ENCODE data around the gene TPX2. TPM values are rescaled to one million over a fixed set of nuclear protein-coding genes. Genes with fewer than 3 reads are reported as not detected.

Gene TPX2
- total and polyA plus RNA-seq, 10 of the 15 experiments (the other 5 are each of a cell fraction or from before 2014, with no cell fraction given): 29.7 to 144 (median 89.0) TPM

DNA sequence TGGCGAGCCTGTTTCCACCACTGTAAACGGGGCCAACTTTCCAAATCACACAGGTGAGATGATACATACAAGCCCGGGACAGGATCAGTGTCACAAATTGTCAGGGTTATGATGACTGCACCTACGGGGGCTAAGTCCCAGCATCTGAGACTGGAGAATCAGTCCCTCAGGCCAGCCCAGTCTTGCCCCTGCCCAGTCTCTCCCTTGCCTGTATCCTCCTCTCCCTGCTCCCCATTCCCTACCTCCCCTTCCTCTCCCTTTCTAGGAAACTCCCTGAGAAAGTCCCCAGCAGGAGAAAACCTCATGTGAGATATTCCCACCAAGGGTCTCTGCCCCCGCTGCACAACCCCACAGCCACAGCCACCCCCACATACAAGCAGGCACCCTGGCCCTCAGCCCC lies 104.8 kb downstream of the TPX2 start:
- POLR2A ChIA-PET: no interaction called here
- TF ChIP-seq, protein P1, sequence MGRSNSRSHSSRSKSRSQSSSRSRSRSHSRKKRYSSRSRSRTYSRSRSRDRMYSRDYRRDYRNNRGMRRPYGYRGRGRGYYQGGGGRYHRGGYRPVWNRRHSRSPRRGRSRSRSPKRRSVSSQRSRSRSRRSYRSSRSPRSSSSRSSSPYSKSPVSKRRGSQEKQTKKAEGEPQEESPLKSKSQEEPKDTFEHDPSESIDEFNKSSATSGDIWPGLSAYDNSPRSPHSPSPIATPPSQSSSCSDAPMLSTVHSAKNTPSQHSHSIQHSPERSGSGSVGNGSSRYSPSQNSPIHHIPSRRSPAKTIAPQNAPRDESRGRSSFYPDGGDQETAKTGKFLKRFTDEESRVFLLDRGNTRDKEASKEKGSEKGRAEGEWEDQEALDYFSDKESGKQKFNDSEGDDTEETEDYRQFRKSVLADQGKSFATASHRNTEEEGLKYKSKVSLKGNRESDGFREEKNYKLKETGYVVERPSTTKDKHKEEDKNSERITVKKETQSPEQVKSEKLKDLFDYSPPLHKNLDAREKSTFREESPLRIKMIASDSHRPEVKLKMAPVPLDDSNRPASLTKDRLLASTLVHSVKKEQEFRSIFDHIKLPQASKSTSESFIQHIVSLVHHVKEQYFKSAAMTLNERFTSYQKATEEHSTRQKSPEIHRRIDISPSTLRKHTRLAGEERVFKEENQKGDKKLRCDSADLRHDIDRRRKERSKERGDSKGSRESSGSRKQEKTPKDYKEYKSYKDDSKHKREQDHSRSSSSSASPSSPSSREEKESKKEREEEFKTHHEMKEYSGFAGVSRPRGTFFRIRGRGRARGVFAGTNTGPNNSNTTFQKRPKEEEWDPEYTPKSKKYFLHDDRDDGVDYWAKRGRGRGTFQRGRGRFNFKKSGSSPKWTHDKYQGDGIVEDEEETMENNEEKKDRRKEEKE (IDR thresholded peaks at IDR 0.05): no peak
- TF ChIP-seq RAD51 (IDR thresholded peaks at IDR 0.05) (no peak), ZNF592 (IDR thresholded peaks at IDR 0.05) (no peak), BCL11A (IDR thresholded peaks at IDR 0.05; ENCODE audit: low read depth, low read length) (no peak), ZNF384 (IDR thresholded peaks at IDR 0.05; ENCODE audit: borderline replicate concordance, low read depth, low read length) (no peak), EP300 (IDR thresholded peaks at IDR 0.05; ENCODE audit: borderline replicate concordance in 1 of 2, control insufficient read depth in 1 of 2, low read depth in 2 of 2, low read length in 2 of 2) (no peak), MEF2A (IDR thresholded peaks at IDR 0.05; ENCODE audit: insufficient read depth, low read depth, low read length) (no peak), TARDBP (IDR thresholded peaks at IDR 0.05; ENCODE audit: borderline replicate concordance) (no peak), FOXM1 (IDR thresholded peaks at IDR 0.05; ENCODE audit: low read depth, low read length) (no peak), NBN (IDR thresholded peaks at IDR 0.05) (no peak), MTA2 (IDR thresholded peaks at IDR 0.05; ENCODE audit: low read depth) (no peak)
- TF ChIP-seq, protein P2, sequence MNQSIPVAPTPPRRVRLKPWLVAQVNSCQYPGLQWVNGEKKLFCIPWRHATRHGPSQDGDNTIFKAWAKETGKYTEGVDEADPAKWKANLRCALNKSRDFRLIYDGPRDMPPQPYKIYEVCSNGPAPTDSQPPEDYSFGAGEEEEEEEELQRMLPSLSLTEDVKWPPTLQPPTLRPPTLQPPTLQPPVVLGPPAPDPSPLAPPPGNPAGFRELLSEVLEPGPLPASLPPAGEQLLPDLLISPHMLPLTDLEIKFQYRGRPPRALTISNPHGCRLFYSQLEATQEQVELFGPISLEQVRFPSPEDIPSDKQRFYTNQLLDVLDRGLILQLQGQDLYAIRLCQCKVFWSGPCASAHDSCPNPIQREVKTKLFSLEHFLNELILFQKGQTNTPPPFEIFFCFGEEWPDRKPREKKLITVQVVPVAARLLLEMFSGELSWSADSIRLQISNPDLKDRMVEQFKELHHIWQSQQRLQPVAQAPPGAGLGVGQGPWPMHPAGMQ (IDR thresholded peaks at IDR 0.05; ENCODE audit: borderline replicate concordance): no peak
- TF ChIP-seq, protein P3, sequence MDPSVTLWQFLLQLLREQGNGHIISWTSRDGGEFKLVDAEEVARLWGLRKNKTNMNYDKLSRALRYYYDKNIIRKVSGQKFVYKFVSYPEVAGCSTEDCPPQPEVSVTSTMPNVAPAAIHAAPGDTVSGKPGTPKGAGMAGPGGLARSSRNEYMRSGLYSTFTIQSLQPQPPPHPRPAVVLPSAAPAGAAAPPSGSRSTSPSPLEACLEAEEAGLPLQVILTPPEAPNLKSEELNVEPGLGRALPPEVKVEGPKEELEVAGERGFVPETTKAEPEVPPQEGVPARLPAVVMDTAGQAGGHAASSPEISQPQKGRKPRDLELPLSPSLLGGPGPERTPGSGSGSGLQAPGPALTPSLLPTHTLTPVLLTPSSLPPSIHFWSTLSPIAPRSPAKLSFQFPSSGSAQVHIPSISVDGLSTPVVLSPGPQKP (IDR thresholded peaks at IDR 0.05; ENCODE audit: low read depth, low read length): no peak
- TF ChIP-seq, protein P4, sequence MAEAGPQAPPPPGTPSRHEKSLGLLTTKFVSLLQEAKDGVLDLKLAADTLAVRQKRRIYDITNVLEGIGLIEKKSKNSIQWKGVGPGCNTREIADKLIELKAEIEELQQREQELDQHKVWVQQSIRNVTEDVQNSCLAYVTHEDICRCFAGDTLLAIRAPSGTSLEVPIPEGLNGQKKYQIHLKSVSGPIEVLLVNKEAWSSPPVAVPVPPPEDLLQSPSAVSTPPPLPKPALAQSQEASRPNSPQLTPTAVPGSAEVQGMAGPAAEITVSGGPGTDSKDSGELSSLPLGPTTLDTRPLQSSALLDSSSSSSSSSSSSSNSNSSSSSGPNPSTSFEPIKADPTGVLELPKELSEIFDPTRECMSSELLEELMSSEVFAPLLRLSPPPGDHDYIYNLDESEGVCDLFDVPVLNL (IDR thresholded peaks at IDR 0.05; ENCODE audit: low read depth, low read length): no peak

More for the DNA sequence above, 104.8 kb downstream of the TPX2 start:
- SMC1A ChIA-PET (ENCODE audit: uncharacterized antibody, unreplicated experiment): no interaction called here
- H3K9me3 ChIP-seq (replicated peaks; ENCODE audit: control insufficient read depth, insufficient read depth, low read length): no peaks in the 10 kb centered on the region
- H3K79me2 ChIP-seq (ENCODE audit: control insufficient read depth, insufficient read depth, low read length): no peaks in the 10 kb centered on the region
- H4K20me1 ChIP-seq (ENCODE audit: control insufficient read depth, insufficient read depth): no peaks in the 10 kb centered on the region; the same call in 1 of the 2 replicates
- H3K9ac ChIP-seq (ENCODE audit: control insufficient read depth, insufficient read depth, low read length): no peak overlapping the region
- RAD21 ChIA-PET (ENCODE audit: unreplicated experiment): interaction anchor here (1.2 kb wide), 1 partner anchor 21 kb away, joined by 5 read pairs; no protein-coding TSS in a partner anchor
- 56% methylated on average over 5 of the region's 5 CpGs for WGBS (ENCODE audit: insufficient coverage, insufficient replicate concordance, low lambda C conversion rate, missing lambda C conversion rate)
- no peak overlapping the region for H3K4me3 ChIP-seq
- no peak overlapping the region for H3K4me2 ChIP-seq (ENCODE audit: control insufficient read depth, insufficient read depth)
- BruUV-seq (replicated peaks): no TSS peak
- intact Hi-C loops (cut with micrococcal nuclease; ENCODE audit: unreplicated experiment) (no loop called here), in situ Hi-C loops (cut with MboI) (no loop called here)
- CTCF ChIA-PET: interaction anchor here (1.3 to 7.3 kb wide), 3 partner anchors 9 to 21 kb away, joined by 5 to 109 read pairs (median 10); partner anchors contain the start of gene MYLK2
- H3K27me3 ChIP-seq (replicated peaks in 1 of 2; ENCODE audit: control insufficient read depth in 2 of 2, insufficient read depth in 2 of 2, low read length in 1 of 2): no peaks in the 10 kb centered on the region; a peak in 1 of 4 replicates
- DNase-seq (ENCODE audit: low read depth, low spot score): no peak
- H3K4me1 ChIP-seq (ENCODE audit: control insufficient read depth, insufficient read depth, low read length): peaks cover 5% of the 10 kb centered on the region; the same call in 1 of the 2 replicates
- no peak overlapping the region for H3K27ac ChIP-seq (ENCODE audit: control insufficient read depth, insufficient read depth)
- FAIRE-seq: no peak
- H2AFZ ChIP-seq (ENCODE audit: control insufficient read depth, low read depth, low read length): no peak overlapping the region
- no peak for ATAC-seq
- H3K36me3 ChIP-seq (ENCODE audit: control insufficient read depth in 2 of 2, insufficient read depth in 2 of 2, low read length in 1 of 2): no peaks in the 10 kb centered on the region
